Memory B cell (primary cell): Measurements from ENCODE around the gene ARHGAP24.

ENCODE experiments used
- ATAC-seq: fragments of 150-1000 bp; cut with Tn5 transposase; 2 replicates; pipeline ENCODE4 v1.10.0; 2021; ENCODE audit warnings: low read depth, mild to moderate bottlenecking, moderate library complexity
- DNase-seq, 2 donors: peaks; one replicate each; pipeline ENCODE4 v3.0.0; 2022; ENCODE audit warnings: low spot score in 2 of 2
- H3K27ac Mint-ChIP-seq: one replicate; pipeline ENCODE4 v1.8.0; 2022; ENCODE audit warnings: mild to moderate bottlenecking, moderate library complexity, mixed read lengths
- H3K27me3 Mint-ChIP-seq: one replicate; pipeline ENCODE4 v1.8.0; 2022; ENCODE audit warnings: mixed read lengths
- H3K36me3 Mint-ChIP-seq: one replicate; pipeline ENCODE4 v1.8.0; 2022; ENCODE audit warnings: mild to moderate bottlenecking, mixed read lengths
- H3K4me1 Mint-ChIP-seq: one replicate; pipeline ENCODE4 v1.8.0; 2022; ENCODE audit warnings: mixed read lengths
- H3K4me3 Mint-ChIP-seq: one replicate; pipeline ENCODE4 v1.8.0; 2022; ENCODE audit warnings: mild to moderate bottlenecking, moderate library complexity, mixed read lengths
- H3K9me3 Mint-ChIP-seq: one replicate; pipeline ENCODE4 v1.8.0; 2022; ENCODE audit warnings: mixed read lengths

ARHGAP24 gene

DNA sequence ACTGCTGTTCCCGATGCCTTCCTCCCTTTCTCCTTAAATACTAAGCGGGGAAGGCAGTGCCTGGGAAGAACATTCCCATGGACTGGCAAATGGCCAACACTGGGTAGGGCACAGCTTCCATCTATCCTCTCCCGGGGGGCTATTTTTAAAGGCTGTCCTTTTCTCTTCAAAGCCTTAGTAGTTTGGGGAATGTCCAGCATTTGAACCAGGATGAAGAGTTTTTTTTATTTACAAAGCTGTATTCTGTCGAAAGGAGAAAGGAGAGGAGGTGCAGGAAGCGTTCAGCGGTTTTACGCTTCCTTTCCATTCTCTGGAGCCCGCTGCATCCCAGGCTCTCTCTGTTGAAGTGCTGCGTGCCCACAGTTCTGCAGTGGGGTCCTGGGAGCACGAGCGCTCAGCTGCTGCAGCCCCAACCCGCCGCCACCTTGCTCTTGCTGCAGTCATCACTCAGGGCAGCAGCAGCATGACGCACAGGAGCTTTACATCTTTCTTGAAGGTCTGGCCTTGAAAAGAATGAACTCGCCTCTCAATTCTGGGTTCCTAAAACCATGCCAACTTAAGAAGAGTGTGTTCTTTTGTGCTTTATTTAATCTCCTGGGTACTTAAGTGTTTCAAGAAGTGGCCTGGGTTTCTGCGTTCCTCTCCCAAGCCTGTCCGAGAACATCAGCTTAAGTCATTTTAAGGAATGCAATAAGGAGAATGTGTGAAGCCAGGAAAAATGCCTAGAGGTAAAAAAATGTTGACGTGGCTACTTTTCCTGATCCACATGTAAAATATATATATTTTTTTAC is 457.7 kb downstream of the ARHGAP24 start:
- no peak overlapping the region for H3K4me3 Mint-ChIP-seq
- peaks cover 6% of the 10 kb centered on the region for H3K36me3 Mint-ChIP-seq
- H3K4me1 Mint-ChIP-seq: peaks cover 23% of the 10 kb centered on the region
- no peak for DNase-seq
- no peak overlapping the region for H3K27ac Mint-ChIP-seq
- ATAC-seq: no peak
- H3K9me3 Mint-ChIP-seq: no peaks in the 10 kb centered on the region
- H3K27me3 Mint-ChIP-seq: no peaks in the 10 kb centered on the region

DNA sequence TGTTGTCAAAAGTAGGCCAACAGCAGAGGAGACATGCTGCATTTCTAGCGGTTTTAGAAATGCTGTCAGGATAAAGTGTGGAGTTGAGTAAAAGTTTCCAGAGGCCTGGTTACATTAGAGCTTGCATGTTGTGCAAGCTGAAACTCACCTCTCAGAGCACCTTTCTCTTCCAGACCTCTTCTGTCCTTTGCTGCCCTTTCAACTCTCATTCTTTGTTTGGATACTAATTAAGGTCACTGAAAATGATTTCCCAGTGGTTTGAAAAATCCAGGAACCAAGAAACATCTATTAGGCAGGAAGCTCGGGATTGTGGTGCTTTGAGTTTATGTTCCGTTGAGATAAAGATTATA is 458.3 kb downstream of the ARHGAP24 start:
- ATAC-seq: no peak
- Mint-ChIP-seq H3K27ac (no peak overlapping the region), H3K36me3 (peaks cover 4% of the 10 kb centered on the region), H3K9me3 (no peaks in the 10 kb centered on the region), H3K4me3 (no peak overlapping the region), H3K27me3 (no peaks in the 10 kb centered on the region), H3K4me1 (peaks cover 21% of the 10 kb centered on the region)
- no peak for DNase-seq

DNA sequence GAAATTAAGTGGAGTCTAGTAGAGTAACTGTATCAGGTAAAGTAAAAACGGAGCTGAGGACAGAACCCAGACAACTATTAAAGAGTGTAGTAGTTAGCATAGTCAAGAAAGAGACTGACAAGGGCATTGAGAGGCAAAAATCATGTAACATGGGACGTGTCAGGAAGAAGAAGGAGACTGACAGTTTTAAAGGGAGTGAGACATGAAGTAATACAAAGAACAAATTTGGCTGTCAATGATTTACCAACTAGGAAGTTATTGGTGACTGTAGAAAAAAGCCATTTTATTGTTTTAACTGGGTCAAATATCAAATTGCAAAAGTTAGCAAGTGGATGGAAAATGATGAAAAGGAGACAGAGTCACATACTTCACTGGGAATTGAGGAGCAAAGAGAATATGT is 462.6 kb downstream of the ARHGAP24 start:
- DNase-seq (no peak), ATAC-seq (no peak)
- peak overlapping the region; percentile 20 for H3K27ac Mint-ChIP-seq
- H3K4me1 Mint-ChIP-seq: peaks cover 11% of the 10 kb centered on the region
- H3K9me3 Mint-ChIP-seq: no peaks in the 10 kb centered on the region
- no peak overlapping the region for H3K4me3 Mint-ChIP-seq
- peaks cover 13% of the 10 kb centered on the region for H3K36me3 Mint-ChIP-seq
- H3K27me3 Mint-ChIP-seq: no peaks in the 10 kb centered on the region

DNA sequence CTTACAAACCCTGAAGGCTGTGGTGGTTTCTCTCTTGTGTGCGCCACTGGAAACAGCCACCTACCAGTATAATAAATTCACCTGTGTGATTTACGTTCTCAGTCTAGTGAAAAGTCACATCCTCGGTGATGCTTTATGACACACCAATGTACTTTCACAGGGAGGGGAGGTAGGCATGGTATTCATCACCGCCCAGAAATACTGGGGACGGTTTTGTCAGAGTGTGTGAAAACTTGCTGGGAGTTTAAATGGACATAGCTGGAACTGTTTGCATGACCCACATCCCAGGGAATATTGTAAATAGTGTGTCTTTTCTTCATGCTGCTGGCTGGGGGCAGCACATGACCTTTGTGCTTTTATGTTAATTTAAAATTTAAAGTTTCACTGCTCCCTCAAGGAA is 463.1 kb downstream of the ARHGAP24 start:
- no peaks in the 10 kb centered on the region for H3K9me3 Mint-ChIP-seq
- no peak overlapping the region for H3K27ac Mint-ChIP-seq
- no peaks in the 10 kb centered on the region for H3K27me3 Mint-ChIP-seq
- peaks cover 11% of the 10 kb centered on the region for H3K4me1 Mint-ChIP-seq
- DNase-seq (no peak), ATAC-seq (no peak)
- no peak overlapping the region for H3K4me3 Mint-ChIP-seq
- H3K36me3 Mint-ChIP-seq: peaks cover 13% of the 10 kb centered on the region

DNA sequence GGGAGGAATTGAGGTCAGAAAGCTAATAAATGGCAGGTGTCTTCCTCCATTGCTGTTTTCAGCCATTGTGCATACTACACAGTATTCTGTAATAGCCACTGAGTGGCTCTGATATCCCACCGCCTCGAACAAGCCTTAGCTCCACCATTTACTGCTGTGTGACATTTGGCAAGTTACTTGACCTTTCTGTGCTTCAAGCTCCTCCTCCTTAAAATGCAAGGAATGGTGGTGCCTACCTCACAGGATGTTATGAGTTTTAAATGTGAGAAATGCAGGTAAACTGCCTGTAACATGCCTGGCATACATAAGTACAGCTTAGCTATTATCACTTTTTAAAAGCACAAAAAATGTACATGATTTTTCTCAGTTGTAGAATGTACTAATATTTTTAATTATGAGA is 464.0 kb downstream of the ARHGAP24 start:
- Mint-ChIP-seq H3K36me3 (peaks cover 17% of the 10 kb centered on the region), H3K4me3 (no peak overlapping the region), H3K4me1 (peaks cover 11% of the 10 kb centered on the region), H3K27ac (no peak overlapping the region), H3K27me3 (no peaks in the 10 kb centered on the region), H3K9me3 (no peaks in the 10 kb centered on the region)
- ATAC-seq (no peak), DNase-seq (no peak)

DNA sequence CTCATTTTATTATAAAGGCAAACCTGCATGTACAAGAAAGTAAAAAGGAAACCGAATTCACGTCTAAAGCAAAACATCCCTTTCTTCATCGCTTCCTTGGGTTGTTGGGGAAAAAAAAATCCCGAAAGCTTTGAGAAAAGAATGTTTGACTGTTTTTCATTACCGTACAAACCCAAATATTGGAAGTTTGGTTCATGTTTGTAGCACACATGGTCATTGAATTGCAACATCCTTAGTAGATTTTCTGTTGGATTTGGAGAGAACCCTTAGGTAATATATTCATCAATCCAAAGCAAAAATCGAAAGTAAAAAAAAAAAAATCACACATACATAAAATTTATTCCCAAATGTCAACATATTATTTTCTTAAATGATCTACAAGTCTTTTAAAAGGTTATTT is 464.6 kb downstream of the ARHGAP24 start:
- no peak for ATAC-seq

DNA sequence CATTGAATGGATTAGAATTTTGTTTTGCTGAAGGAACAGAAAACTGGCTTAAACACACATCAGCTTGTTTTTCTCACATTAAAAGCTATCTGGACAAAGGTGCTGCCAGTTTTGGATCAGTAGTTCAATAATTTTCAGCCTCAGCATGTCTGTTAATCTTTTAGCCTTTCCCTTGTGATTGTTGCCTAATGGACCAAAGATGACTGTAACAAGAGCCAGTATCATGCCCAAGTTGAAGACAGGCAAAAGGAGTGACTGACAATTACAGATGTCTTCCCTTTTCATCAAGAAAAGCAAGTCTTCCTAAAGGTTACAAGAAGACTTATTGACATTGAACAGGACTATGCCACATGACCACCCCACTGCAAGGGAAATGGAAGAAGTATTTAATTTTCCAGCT is 465.2 kb downstream of the ARHGAP24 start:
- DNase-seq (no peak), ATAC-seq (no peak)
- H3K9me3 Mint-ChIP-seq: no peaks in the 10 kb centered on the region
- H3K27me3 Mint-ChIP-seq: no peaks in the 10 kb centered on the region
- H3K36me3 Mint-ChIP-seq: peaks cover 23% of the 10 kb centered on the region
- H3K4me1 Mint-ChIP-seq: peaks cover 11% of the 10 kb centered on the region
- no peak overlapping the region for H3K4me3 Mint-ChIP-seq
- peak overlapping the region; percentile 85 for H3K27ac Mint-ChIP-seq

More for the DNA sequence above, 464.6 kb downstream of the ARHGAP24 start:
- Mint-ChIP-seq H3K4me1 (peaks cover 11% of the 10 kb centered on the region), H3K27ac (no peak overlapping the region), H3K9me3 (no peaks in the 10 kb centered on the region), H3K36me3 (peaks cover 21% of the 10 kb centered on the region), H3K27me3 (no peaks in the 10 kb centered on the region), H3K4me3 (no peak overlapping the region)
- no peak for DNase-seq

DNA sequence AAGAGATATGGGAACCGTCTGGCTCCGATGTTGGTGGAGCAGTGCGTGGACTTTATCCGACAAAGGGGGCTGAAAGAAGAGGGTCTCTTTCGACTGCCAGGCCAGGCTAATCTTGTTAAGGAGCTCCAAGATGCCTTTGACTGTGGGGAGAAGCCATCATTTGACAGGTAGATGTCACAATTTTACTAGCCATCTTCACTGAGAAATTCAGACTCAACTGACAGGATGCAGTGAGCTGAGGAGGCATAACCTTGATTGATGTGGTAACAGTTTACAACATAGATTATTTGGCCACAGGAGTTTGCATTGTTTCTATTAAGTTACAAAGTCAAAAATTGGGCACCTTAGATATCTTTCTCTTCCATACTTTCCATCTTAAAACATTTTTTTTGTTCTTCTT is 467.2 kb downstream of the ARHGAP24 start:
- no peaks in the 10 kb centered on the region for H3K27me3 Mint-ChIP-seq
- DNase-seq (no peak), ATAC-seq (no peak)
- peaks cover 27% of the 10 kb centered on the region for H3K36me3 Mint-ChIP-seq
- H3K4me3 Mint-ChIP-seq: no peak overlapping the region
- no peak overlapping the region for H3K27ac Mint-ChIP-seq
- H3K9me3 Mint-ChIP-seq: no peaks in the 10 kb centered on the region
- H3K4me1 Mint-ChIP-seq: peaks cover 15% of the 10 kb centered on the region

DNA sequence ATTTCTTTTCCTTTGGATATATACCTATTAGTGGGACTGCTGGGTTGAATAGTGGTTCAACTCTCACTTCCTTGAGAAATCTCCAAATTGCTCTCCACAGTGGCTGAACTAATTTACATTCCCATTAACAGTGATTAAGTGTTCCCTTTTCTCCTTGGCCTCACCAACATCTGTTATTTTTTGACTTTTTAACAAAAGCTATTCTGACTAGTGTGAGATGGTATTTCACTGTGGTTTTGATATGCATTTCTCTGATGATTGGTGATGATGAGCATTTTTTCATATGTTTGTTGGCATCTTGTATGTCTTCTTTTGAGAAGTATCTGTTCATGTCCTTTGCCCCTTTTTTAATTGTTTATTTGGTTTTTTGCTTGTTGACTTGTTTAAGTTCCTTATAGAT is 471.9 kb downstream of the ARHGAP24 start:
- H3K27ac Mint-ChIP-seq: peak overlapping the region; percentile 43
- no peaks in the 10 kb centered on the region for H3K9me3 Mint-ChIP-seq
- no peaks in the 10 kb centered on the region for H3K27me3 Mint-ChIP-seq
- ATAC-seq: no peak
- H3K4me1 Mint-ChIP-seq: peaks cover 11% of the 10 kb centered on the region
- H3K36me3 Mint-ChIP-seq: peaks cover 36% of the 10 kb centered on the region
- DNase-seq: no peak
- no peak overlapping the region for H3K4me3 Mint-ChIP-seq

DNA sequence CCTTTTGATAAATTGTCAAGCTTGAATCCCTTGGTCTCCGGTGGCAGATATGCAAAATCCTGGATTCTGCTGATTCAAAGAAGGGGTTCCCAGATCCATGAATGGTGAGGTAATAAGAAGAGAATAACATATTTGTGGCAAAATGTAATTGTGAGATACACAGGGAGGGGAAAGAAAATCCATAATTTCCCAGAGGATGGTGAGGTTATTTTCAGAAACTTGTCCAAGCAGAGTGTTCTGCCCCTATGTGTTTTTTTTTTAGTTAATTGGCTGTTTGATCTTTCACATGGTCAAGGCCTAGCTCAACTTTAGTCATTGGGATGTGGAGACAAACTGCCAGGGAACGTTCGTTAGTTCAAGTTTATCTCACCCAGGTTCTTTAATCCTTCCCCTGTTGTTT is 476.1 kb downstream of the ARHGAP24 start:
- ATAC-seq: no peak
- H3K9me3 Mint-ChIP-seq: no peaks in the 10 kb centered on the region

DNA sequence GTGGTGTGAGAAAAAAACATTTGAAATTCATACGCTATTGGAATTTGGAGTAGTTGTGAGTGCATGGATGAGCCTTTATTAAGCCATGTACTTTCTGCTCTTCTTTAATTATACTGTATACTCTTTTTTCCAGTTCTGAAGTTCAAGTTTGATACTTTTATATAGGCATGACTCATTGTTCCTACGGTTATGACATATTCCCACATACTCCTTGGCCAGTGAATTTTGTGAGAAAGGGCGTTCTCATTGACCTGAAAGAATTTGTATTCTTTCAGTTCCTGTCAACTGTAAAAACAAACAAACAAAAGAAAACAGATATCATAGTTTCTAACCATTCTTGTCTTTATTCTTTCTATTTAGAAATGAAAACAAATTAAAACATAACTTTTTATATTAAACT is 477.6 kb downstream of the ARHGAP24 start:
- ATAC-seq (no peak), DNase-seq (no peak)
- Mint-ChIP-seq H3K27ac (no peak overlapping the region), H3K4me1 (peaks cover 6% of the 10 kb centered on the region), H3K36me3 (peaks cover 31% of the 10 kb centered on the region), H3K4me3 (no peak overlapping the region), H3K27me3 (no peaks in the 10 kb centered on the region), H3K9me3 (no peaks in the 10 kb centered on the region)

More for the DNA sequence above, 476.1 kb downstream of the ARHGAP24 start:
- no peak for DNase-seq
- peaks cover 17% of the 10 kb centered on the region for H3K4me1 Mint-ChIP-seq
- no peak overlapping the region for H3K4me3 Mint-ChIP-seq
- no peaks in the 10 kb centered on the region for H3K27me3 Mint-ChIP-seq
- H3K36me3 Mint-ChIP-seq: peaks cover 38% of the 10 kb centered on the region
- no peak overlapping the region for H3K27ac Mint-ChIP-seq

DNA sequence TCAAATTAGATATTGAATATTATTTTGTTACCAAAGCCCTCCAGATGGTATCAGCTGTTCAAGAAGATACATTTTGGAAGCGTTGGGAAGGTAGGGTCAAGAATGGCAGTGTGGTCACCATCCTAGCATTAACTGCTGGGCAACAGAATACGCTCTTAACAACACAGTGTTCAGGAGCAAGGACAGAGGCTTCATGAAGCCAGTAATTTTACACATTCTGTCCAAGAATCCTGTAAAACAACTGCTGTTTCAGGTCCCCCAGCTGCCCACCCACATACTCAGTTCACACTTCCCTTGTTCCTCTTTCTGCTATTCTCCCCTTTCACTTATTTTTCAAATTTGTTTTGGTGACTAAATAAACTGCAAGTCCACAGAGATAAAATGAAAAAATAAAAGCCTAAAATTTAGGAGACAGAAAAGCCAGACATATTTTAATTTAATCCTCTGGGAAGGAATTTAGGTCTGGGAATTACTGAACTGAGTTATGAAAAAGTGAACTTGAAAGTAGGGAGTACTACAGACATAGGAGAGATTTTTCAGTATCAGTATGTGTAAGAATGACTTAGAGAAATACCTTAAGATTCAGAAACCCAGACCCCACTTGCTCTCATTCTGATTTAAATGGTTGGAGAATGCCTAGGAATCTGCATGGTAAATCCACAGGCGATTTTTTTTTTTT is 478.2 kb downstream of the ARHGAP24 start:
- Mint-ChIP-seq H3K9me3 (no peaks in the 10 kb centered on the region), H3K36me3 (peaks cover 31% of the 10 kb centered on the region), H3K4me3 (no peak overlapping the region), H3K4me1 (peaks cover 6% of the 10 kb centered on the region), H3K27me3 (no peaks in the 10 kb centered on the region), H3K27ac (no peak overlapping the region)
- DNase-seq: no peak
- ATAC-seq: no peak

DNA sequence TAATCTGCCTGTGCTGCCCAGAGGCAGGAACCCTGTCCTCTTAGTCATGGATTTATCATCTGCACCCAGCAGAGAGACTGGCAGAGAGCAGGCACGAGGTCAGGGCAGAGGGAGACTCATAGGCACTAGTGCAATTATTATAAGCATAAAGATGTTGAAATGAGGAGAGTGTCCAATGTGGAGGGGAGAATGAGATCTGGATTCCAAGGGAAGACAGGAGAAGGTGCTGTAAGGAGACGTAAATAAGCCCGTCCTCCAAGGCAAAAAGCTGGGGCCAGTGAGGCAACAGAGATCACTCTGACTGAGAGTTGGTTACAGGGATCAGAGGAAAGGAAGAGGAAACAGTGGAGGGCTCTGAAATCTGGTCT is 478.7 kb downstream of the ARHGAP24 start:
- peaks cover 31% of the 10 kb centered on the region for H3K36me3 Mint-ChIP-seq
- ATAC-seq: no peak
- no peak overlapping the region for H3K4me3 Mint-ChIP-seq
- no peaks in the 10 kb centered on the region for H3K27me3 Mint-ChIP-seq
- no peak for DNase-seq
- H3K9me3 Mint-ChIP-seq: no peaks in the 10 kb centered on the region
- H3K27ac Mint-ChIP-seq: no peak overlapping the region
- H3K4me1 Mint-ChIP-seq: peaks cover 6% of the 10 kb centered on the region

DNA sequence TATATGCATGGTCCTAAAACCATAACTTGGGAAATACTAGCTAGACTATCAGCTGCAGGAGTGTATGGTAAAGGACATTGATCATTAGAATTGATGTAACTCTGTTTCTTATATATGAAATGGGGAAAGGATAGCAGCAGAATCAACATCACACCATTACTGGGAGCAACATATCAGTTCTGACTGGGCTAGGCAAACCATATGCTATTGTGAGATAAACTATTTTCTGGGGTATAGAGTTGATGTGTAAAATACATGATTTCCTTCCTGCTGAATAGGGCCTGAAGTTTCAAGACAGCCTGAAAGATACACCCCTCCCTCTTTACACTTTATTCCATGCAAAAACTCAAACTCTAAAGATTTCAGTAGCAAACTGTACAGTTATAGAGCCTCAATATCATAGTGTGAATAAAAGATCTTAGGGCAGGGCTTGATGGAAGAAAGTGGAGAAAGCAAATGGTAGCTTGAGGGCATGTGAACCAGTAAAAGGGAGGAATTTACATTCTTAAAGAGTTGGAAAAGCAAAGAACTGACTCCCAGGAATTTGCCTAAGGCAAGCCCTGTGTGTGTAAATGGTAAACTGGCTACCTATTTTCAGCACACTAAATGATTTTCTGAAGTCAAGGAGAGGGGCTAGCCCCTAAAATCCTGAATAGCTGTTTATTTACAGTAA is 480.8 kb downstream of the ARHGAP24 start:
- H3K27ac Mint-ChIP-seq: peak overlapping the region; percentile 22
- ATAC-seq (no peak), DNase-seq (no peak)
- no peak overlapping the region for H3K4me3 Mint-ChIP-seq
- peaks cover 6% of the 10 kb centered on the region for H3K4me1 Mint-ChIP-seq
- peaks cover 25% of the 10 kb centered on the region for H3K36me3 Mint-ChIP-seq
- H3K9me3 Mint-ChIP-seq: no peaks in the 10 kb centered on the region
- H3K27me3 Mint-ChIP-seq: no peaks in the 10 kb centered on the region
